GM12891 (cell line): ENCODE measurements around the gene FRG2C.
"Not testable (repeated sequence)": the region's sequence is repeated elsewhere in the genome, so short reads cannot be mapped to it uniquely, and the experiment has no call there.

Experiments used
- POLR2A ChIP-seq: IDR thresholded peaks from 2 replicates; pipeline ENCODE4 v1.6.1; 2011; ENCODE audit warnings: low read depth, low read length, control low read depth
- POLR2AphosphoS5 ChIP-seq: IDR thresholded peaks from 2 replicates; pipeline ENCODE4 v1.6.1; 2011; ENCODE audit warnings: low read depth, low read length, control low read depth

DNA sequence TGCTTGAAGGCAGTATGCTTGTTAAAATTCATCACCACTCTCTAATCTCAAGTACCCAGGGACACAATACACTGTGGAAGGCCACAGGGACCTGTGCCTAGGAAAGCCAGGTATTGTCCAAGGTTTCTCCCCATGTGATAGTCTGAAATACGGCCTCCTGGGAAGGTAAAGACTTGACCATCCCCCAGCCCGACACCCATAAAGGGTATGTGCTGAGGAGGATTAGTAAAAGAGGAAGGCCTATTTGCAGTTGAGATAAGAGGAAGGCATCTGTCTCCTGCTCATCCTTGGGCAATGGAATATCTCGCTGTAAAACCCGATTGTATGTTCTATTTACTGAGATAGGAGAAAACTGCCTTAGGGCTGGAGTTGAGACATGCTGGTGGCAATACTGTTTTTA is 18.6 kb upstream of the FRG2C start:
- TF ChIP-seq POLR2A, POLR2AphosphoS5: not testable (repeated sequence)
